Activated gamma-delta T cell (primary cell): ENCODE data around the gene AUTS2.

ENCODE experiments used
- DNase-seq: peaks from one replicate; lab custom pipeline; 2025; lab: John Stamatoyannopoulos, UW

The AUTS2 gene

GRCh38 chr7:70598976-70599375, 1000.7 kb downstream of the AUTS2 start:
- no peak for DNase-seq

GRCh38 chr7:70599446-70600190, 1001.3 kb downstream of the AUTS2 start:
- no peak for DNase-seq

- no peak for DNase-seq
These were observed 1002.7 kb downstream of the AUTS2 start for GRCh38 chr7:70600993-70601392.

GRCh38 chr7:70602117-70602516, 1003.8 kb downstream of the AUTS2 start:
- no peak for DNase-seq

- DNase-seq, result no peak
These were observed 1009.0 kb downstream of the AUTS2 start for GRCh38 chr7:70607281-70607680.

GRCh38 chr7:70607759-70608158, 1009.5 kb downstream of the AUTS2 start:
- no peak for DNase-seq

GRCh38 chr7:70608229-70608628, 1010.0 kb downstream of the AUTS2 start:
- DNase-seq, result no peak

GRCh38 chr7:70612811-70613210, 1014.5 kb downstream of the AUTS2 start:
- DNase-seq, result no peak

- no peak for DNase-seq
These were observed 1016.2 kb downstream of the AUTS2 start for GRCh38 chr7:70614237-70615045.

GRCh38 chr7:70615066-70615606, 1016.9 kb downstream of the AUTS2 start:
- no peak for DNase-seq

- DNase-seq, result no peak
These were observed 1017.9 kb downstream of the AUTS2 start for GRCh38 chr7:70616211-70616610.

- DNase-seq, result no peak
These were observed 1018.5 kb downstream of the AUTS2 start for GRCh38 chr7:70616821-70617220.

GRCh38 chr7:70618020-70618551, 1019.8 kb downstream of the AUTS2 start:
- no peak for DNase-seq

- no peak for DNase-seq
These were observed 1020.9 kb downstream of the AUTS2 start for GRCh38 chr7:70619130-70619529.

- no peak for DNase-seq
These were observed 1021.4 kb downstream of the AUTS2 start for GRCh38 chr7:70619659-70620058.

GRCh38 chr7:70620333-70621055, 1022.2 kb downstream of the AUTS2 start:
- no peak for DNase-seq

- DNase-seq, result no peak
These were observed 1023.8 kb downstream of the AUTS2 start for GRCh38 chr7:70621954-70622600.

- no peak for DNase-seq
These were observed 1024.7 kb downstream of the AUTS2 start for GRCh38 chr7:70622936-70623335.

GRCh38 chr7:70624500-70625103, 1026.3 kb downstream of the AUTS2 start:
- no peak for DNase-seq

GRCh38 chr7:70627461-70627860, 1029.2 kb downstream of the AUTS2 start:
- no peak for DNase-seq

GRCh38 chr7:70630440-70630817, 1032.2 kb downstream of the AUTS2 start:
- no peak for DNase-seq
